ENCODE measurements around the gene MRPL14.

Gene MRPL14

GRCh38 chr6:44064948-44065272 lies 62.3 kb downstream of the MRPL14 start:
- TF ChIP-seq CTCF (IDR thresholded peaks at IDR 0.05; ENCODE audit: low read depth, low read length): no peak
- no peak for DNase-seq
- Histone ChIP-seq H3K9me3 (no peaks in the 10 kb centered on the region), H3K4me3 (ENCODE audit: low read depth, low read length) (no peak overlapping the region), H3K36me3 (no peaks in the 10 kb centered on the region), H3K27me3 (no peaks in the 10 kb centered on the region), H3K4me1 (peaks cover 5% of the 10 kb centered on the region; the same call in 1 of the 2 replicates)

GRCh38 chr6:44064089-44064947 lies 62.9 kb downstream of the MRPL14 start:
- H3K27me3 ChIP-seq: no peaks in the 10 kb centered on the region
- no peak for DNase-seq
- H3K36me3 ChIP-seq: no peaks in the 10 kb centered on the region
- no peak overlapping the region for H3K4me3 ChIP-seq (ENCODE audit: low read depth, low read length)
- TF ChIP-seq CTCF (IDR thresholded peaks at IDR 0.05; ENCODE audit: low read depth, low read length): no peak
- peaks cover 5% of the 10 kb centered on the region; the same call in 1 of the 2 replicates for H3K4me1 ChIP-seq
- no peaks in the 10 kb centered on the region; the same call in 1 of the 2 replicates for H3K9me3 ChIP-seq

DNA sequence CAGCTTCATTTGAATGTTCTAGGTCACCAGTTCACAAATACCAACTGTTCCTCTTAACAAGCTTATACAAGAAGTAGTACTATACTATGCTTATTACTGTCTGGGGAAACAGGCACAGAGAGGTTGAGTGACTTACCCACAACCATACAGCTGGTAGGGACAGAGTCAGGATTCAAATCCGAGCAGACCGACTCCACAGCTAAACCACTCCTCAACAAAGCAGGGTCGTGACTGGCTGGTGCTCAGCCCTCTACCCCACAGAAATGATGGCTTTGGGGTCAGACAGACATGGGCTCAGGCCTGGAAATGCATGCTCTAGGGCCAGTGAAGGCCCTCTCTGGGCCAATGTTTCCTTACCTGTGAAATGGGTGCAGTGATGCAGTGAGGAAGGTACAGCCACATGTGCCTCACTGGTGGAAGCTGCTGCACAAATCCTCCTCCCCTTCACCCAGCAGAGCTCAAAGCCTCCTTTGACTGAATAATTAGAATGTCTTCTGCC lies 63.6 kb downstream of the MRPL14 start:
- Histone ChIP-seq H3K4me1 (peaks cover 7% of the 10 kb centered on the region; the same call in 1 of the 2 replicates), H3K36me3 (no peaks in the 10 kb centered on the region), H3K9me3 (no peaks in the 10 kb centered on the region; the same call in 1 of the 2 replicates), H3K27me3 (no peaks in the 10 kb centered on the region), H3K4me3 (ENCODE audit: low read depth, low read length) (no peak overlapping the region)
- DNase-seq: no peak
- TF ChIP-seq CTCF (IDR thresholded peaks at IDR 0.05; ENCODE audit: low read depth, low read length): no peak

All from BE2C (cell line).